GM19452 (cell line): ENCODE measurements around the gene AFAP1.

Source experiments
- ATAC-seq: cut with Tn5 transposase; IDR thresholded peaks from one replicate; pipeline ENCODE4 v1.9.1; 2021; ENCODE audit not compliant: unreplicated experiment

The AFAP1 gene

GRCh38 chr4:7790023-7790422 is 149.6 kb downstream of the AFAP1 start:
- ATAC-seq = no peak

- no peak for ATAC-seq
These were observed 150.8 kb downstream of the AFAP1 start for GRCh38 chr4:7788694-7789425.

- no peak for ATAC-seq
These were observed 151.5 kb downstream of the AFAP1 start for GRCh38 chr4:7788193-7788592.

GRCh38 chr4:7787681-7788141 is 151.9 kb downstream of the AFAP1 start:
- ATAC-seq = no peak

- ATAC-seq = no peak
These were observed 152.6 kb downstream of the AFAP1 start for GRCh38 chr4:7787067-7787466.

- no peak for ATAC-seq
These were observed 153.1 kb downstream of the AFAP1 start for GRCh38 chr4:7786517-7786916.

- ATAC-seq = no peak
These were observed 153.6 kb downstream of the AFAP1 start for GRCh38 chr4:7786040-7786439.

- ATAC-seq = no peak
These were observed 154.6 kb downstream of the AFAP1 start for GRCh38 chr4:7785017-7785416.

- ATAC-seq = no peak
These were observed 155.4 kb downstream of the AFAP1 start for GRCh38 chr4:7784131-7784870.

- ATAC-seq = no peak
These were observed 156.1 kb downstream of the AFAP1 start for GRCh38 chr4:7783541-7783940.

- ATAC-seq = no peak
These were observed 156.9 kb downstream of the AFAP1 start for GRCh38 chr4:7782783-7783182.

- ATAC-seq = no peak
These were observed 157.7 kb downstream of the AFAP1 start for GRCh38 chr4:7781993-7782392.

- ATAC-seq = no peak
These were observed 158.3 kb downstream of the AFAP1 start for GRCh38 chr4:7781366-7781765.

- no peak for ATAC-seq
These were observed 158.8 kb downstream of the AFAP1 start for GRCh38 chr4:7780751-7781348.

- no peak for ATAC-seq
These were observed 160.3 kb downstream of the AFAP1 start for GRCh38 chr4:7779432-7779768.

- no peak for ATAC-seq
These were observed 160.9 kb downstream of the AFAP1 start for GRCh38 chr4:7778510-7779431.

GRCh38 chr4:7777871-7778509 is 161.7 kb downstream of the AFAP1 start:
- ATAC-seq = no peak

GRCh38 chr4:7777017-7777710 is 162.5 kb downstream of the AFAP1 start:
- no peak for ATAC-seq

GRCh38 chr4:7775396-7775795 is 164.3 kb downstream of the AFAP1 start:
- ATAC-seq = no peak
